GM21737 (cell line): ENCODE measurements around the gene SKIDA1.
"Not testable (repeated sequence)": the region's sequence is repeated elsewhere in the genome, so short reads cannot be mapped to it uniquely, and the experiment has no call there.

Experiments
- ATAC-seq: cut with Tn5 transposase; IDR thresholded peaks from one replicate; pipeline ENCODE4 v1.9.1; 2021; ENCODE audit warnings: mild to moderate bottlenecking, moderate library complexity; ENCODE audit not compliant: unreplicated experiment

Gene SKIDA1

DNA sequence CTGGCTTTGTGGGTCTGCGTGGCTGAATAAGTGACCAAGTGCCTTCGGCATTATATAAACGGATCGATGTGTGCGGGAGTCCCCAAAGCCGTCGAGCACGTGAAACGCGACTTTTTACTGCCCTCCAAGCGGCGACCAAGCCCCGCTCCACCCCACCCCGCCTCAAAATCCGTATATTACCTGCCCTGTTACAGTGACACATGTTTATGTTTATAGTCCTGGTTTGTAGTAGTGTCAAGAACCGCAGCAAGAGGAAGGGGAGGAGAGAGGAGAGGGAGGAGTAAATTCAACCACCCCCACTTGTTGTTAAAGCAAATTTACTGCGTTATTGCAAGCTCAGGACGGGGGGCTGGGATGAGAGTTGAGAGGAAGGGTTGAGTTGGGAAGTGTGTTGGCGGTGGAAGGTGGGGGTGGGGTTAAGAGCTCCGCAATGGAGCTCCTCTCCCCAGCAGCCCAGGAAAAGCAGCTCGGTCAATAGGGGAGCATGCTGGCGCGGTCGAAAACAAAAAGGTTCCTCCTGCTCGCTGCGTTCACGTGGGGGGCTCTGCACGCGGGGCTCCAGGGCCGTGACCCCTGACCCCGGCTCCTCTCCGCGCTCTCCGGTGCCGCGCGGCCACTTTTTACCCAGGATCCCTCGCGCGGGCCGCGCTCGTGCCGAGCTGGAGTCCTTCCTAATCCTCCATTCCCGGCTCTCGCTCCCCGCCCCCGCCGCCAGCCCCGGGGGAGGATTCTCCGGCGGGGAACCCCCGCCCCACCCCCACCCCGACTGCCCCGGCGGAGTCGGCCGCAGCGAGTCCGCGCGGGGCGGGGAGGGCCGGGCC, at the start of gene SKIDA1:
Gene SKIDA1 (minus strand): TSS at position 316 of the 821 bp plus-strand sequence. CDS start 7,860 bp downstream, outside the sequence.
- peak; percentile 55 for ATAC-seq

DNA sequence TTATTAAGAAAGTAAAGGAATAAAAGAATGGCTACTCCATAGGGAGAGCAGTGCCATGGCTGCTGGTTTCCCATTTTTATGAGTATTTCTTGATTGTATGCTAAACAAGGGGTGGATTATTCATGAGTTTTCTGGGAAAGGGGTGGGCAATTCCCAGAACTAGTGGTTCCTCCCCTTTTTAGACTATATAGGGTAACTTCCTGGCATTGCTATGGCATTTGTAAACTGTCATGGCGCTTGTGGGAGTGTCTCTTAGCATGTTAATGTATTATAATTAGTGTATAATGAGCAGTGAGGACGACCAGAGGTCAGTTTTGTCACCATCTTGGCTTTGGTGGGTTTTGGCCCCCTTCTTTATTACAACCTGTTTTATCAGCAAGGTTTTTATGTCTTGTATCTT, 49.0 kb upstream of the SKIDA1 start:
- not testable (repeated sequence) for ATAC-seq

DNA sequence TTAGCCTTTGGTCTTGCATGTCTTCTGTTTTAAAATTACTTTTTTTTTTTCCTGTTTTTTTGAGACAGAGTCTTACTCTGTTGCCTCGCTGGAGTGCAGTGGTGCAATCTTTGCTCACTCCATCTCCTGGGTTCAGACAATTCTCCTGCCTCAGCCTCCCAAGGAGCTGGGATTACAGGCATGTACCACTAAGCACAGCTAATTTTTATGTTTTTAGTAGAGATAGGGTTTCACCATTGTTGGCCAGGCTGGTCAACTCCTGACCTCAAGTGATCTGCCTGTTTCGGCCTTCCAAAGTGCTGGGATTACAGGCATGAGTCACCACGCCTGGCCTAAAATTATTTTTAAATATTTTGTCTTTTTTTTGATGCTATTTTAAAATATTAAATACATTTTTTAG, 47.1 kb upstream of the SKIDA1 start:
- ATAC-seq: no peak

DNA sequence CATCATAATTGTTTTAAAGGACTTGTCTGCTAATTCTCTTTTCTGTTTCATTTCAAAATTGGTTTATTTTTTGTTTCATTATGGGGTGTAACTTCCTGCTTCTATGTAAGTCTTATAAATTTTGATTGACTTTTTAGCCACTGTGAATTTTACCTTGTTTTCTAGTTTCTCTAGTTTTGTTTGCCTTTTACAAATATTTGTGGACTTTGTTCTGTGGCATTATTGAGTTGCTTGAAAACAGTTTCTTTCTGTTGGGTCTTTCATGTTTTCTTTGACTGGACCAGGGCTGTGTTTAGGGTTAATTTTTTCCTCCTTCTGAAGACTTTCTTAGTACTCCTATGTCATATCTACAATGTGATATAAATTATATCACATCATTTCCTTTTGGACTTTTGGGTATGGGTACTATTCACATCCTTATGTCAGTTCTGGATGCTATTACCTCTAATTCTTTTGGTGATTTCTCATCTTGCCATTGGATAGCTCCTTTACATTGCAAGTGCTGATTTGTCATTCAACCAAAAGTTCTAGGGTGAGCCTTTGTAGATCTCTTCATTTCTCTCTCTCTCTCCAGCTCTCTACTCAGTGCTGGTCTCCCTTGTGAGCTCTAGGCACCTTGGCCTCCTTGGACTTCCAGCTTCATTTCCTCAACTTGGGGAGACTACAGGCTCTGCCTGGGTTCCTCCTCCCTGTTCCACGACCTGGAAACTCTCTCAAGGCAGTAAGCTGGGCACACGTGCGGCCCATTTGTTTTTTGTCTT, 45.5 kb upstream of the SKIDA1 start:
- ATAC-seq: no peak

DNA sequence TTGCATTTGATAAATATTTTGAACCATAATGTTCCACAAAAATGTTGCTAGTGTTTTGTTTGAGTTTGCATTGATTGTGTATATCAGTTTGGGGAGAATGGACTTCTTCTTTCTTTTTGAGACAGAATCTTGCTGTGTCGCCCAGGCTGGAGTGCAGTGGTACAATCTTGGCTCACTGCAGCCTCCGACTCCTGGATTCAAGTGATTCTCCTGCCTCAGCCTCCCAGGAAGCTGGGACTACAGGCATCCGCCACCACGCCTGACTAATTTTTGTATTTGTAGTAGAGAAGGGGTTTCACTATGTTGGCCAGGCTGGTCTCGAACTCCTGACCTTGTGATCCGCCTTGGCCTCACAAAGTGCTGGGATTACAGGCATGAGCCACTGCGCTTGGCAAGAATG, 33.5 kb upstream of the SKIDA1 start:
- not testable (repeated sequence) for ATAC-seq

DNA sequence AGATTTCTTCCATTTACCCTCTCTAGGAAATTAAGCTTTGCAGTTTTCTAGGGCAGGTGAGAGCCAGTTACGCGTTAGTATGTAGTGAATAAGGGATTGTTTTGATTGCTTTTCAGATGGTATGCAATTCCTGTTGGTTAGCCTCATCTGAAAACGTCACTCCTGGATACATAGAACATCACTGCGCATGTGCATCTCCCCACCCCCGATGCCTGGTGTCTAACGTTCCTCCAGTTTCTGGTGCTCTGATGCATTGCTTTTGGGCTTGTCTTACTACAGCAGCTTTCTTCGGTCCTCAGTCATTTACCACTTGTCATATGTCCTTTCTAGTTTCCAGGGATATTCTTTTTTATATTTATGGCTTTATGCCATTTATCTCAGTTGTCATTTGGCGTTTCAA, 31.0 kb upstream of the SKIDA1 start:
- ATAC-seq: no peak

DNA sequence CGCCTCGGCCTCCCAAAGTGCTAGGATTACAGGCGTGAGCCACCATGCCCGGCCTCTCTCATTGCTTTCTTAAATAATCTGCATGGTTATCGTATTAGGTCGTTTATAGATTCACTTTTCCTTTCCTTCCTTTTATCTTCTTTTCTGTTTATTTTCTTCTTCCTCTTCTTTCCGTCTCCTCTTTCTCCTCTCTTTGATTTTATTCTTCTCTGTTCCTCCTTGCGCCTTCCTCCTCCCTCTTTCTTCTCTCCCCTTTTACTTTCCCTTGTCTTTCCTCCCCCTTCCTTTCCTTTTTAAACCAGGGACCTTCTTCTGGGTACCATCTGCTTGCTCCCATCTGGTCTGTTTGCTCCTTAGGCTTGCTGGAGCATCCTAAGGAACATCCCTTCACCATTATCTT, 27.2 kb upstream of the SKIDA1 start:
- no peak for ATAC-seq

DNA sequence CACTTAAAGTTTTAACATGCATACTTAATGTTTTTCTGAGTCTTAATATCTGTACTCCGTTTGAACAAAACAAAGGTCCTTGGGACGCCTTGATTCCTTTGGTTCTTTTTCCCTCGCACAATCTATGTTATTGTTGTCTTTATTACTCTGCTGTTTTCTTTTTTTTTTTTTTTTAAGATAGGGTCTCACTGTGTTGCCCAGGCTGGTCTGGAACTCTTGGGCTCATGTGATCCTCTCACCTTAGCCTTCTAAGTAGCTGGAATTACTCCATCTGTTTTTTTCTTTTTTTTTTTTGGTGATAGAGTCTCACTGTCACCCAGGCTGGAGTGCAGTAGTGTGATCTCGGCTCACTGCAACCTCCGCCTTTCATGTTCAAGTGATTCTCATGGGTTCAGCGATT, 21.8 kb upstream of the SKIDA1 start:
- ATAC-seq: no peak

DNA sequence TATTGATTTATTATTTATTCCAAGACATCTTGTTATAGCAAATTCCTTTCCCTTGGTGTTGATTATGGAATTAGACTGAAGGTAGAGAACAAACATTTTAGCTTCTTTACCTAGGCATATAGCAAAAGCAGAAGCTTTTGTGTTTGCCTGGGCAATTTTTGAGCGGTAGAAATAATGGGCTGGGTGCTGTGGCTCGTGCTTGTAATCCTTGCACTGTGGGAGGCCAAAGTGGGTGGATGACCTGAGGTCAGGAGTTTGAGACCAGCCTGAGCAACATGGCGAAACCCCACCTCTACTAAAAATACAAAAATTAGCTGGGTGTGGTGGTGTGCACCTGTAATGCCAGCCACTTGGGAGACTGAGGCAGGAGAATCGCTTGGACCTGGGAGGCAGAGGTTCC, 15.2 kb upstream of the SKIDA1 start:
- ATAC-seq: not testable (repeated sequence)

DNA sequence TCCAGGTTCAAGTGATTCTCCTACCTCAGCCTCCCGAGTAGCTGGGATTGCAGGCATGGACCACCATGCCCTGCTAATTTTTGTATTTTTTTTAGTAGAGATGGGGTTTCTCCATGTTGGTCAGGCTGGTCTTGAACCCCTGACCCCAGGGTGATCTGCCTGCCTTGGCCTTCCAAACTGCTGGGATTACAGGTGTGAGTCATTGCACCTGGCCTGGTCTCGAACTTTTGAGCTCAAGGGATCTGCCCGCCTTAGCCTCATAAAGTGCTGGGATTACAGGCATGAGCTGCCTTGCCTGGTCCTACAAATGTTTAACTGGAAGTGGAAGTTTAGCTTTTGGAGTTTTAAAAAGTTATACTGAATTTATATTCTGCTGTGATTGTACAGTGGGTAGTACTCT, 11.4 kb upstream of the SKIDA1 start:
- ATAC-seq: no peak

DNA sequence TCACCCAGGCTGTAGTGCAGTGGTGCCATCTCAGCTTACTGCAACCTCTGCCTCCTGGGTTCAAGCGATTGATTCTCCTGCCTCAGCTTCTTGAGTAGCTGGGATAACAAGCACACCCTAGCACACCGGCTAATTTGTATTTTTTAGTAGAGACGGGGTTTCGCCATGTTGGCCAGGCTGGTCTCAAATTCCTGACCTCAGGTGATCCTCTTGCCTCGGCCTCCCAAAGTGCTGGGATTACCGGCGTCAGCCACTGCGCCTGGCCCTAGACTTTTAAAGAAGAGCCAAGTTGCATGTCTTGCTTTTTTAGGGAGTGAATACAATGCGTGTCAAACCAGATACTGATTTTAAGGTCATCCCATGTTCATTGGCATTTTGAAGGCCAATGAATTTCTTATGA, 10.5 kb upstream of the SKIDA1 start:
- ATAC-seq: not testable (repeated sequence)

DNA sequence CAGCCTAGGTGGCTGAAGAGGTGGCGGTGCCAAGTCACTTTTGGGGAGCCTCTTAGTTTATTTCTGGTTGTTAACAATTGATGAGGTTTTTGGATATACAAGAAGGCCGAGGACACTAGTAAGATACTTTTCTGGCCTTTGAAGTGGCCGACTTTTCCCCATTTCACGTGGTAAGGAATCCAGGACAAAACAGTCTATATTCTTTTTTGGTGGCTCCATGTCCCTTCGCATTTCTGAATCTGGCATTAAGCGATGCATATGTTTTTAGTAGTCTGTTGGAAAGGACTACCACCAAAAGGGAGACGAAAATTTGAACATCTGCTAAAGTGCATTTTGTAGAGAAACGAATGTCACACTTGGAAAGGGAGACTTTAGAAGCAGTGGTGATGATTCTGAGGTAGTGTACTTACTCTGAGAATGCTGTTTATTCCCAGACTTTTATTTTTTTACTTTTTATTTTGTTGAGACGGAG, 10.0 kb upstream of the SKIDA1 start:
- no peak for ATAC-seq

DNA sequence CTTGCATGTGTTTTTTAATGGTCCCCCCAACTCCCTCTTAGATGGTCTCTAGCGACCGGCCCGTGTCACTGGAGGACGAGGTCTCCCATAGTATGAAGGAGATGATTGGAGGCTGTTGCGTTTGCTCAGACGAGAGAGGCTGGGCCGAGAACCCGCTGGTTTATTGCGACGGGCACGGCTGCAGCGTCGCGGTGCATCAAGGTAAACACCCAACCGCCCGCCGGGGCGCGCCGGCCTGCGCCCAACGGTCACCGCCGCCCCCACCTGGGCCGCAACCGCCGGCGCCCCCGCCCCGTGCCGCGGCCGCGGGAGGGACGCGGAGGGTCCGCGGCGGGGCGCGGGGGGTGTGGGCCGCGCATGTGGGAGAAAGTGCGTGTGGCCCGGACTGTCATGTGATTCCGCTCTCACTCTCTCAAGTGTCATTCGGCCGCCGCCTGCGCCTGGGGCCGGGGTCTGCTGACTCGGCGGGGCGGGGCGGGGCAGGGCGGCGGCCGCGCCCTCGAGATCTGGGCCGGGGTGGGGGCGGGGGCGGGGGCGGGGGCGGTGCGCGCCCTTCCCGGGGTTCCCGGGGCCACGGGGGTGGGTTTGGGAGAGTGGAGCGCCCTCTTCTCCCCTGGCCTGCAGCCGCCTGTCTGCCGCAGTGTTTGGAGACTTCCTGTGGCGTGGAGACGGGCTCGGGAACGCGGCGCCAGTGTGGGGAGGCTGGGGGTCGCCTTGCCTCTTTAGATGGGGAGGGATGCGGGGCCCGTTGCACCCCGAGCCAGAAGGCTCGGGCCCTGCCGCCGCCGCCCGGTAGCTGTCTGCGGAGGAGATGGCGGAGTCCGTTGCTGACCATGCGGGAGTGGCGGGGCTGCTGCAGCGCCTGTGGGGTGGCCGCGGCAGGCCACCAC, 9.4 kb upstream of the SKIDA1 start:
- peak; percentile 15 for ATAC-seq

DNA sequence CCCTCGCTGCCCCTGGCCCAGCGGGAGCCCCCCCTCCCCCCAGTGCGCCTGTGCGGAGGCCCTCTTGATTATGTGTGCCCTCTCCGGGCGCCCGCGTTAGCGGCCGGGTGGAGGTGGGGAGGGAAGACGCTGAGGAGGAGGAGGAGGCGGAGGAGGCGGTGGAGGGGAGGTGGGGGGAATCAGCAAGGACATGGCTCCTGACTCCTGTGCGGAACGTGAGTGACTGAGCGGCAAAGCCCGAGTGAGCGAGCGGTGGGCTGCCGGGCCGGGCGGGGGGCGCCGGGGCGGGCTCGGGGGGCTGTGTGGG, 8.8 kb upstream of the SKIDA1 start:
- ATAC-seq: no peak

DNA sequence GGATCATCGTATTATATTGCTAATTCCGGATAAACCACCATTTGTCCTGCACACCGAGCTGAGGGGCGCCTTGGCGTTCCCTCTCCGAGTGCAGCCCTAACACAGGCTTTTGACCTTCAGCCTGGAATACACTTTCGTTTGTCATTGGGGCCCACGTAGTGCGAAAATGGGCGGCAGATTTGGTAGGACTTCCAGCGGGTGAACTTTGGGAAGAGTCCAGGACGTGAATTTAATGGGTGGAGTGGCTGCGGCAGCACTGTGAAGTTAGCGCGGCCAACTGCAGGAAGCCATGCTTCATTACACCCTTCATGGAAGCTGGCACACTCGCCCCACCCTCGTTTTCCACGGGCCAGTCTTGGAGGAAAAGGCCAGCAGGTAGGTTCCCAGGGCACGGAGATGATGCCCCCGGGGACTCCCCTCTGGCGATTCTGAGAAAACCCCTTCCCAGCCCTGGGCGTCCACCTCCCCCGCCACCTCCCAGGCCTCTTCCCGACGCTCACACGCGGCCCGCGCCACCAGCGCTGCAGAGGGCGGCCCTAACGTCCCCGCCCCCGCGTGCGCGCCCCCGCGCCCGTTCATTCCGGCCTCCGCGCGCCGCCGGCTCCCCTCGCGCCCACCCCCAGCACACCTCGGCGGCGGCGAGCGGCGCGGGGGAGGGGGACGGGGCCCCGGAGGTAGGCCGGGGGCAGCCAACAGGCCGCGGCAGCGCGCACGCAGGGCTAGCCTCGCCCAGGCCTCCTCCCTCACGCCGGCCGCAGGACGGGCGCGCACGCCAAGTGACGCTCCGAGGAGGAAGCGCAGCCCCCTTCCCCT, 8.2 kb upstream of the SKIDA1 start, which contains the start of gene MLLT10:
Gene MLLT10 (plus strand): TSS at position 766 of the 813 bp plus-strand sequence. CDS start 413 bp downstream, outside the sequence.
- peak; percentile 92 for ATAC-seq

DNA sequence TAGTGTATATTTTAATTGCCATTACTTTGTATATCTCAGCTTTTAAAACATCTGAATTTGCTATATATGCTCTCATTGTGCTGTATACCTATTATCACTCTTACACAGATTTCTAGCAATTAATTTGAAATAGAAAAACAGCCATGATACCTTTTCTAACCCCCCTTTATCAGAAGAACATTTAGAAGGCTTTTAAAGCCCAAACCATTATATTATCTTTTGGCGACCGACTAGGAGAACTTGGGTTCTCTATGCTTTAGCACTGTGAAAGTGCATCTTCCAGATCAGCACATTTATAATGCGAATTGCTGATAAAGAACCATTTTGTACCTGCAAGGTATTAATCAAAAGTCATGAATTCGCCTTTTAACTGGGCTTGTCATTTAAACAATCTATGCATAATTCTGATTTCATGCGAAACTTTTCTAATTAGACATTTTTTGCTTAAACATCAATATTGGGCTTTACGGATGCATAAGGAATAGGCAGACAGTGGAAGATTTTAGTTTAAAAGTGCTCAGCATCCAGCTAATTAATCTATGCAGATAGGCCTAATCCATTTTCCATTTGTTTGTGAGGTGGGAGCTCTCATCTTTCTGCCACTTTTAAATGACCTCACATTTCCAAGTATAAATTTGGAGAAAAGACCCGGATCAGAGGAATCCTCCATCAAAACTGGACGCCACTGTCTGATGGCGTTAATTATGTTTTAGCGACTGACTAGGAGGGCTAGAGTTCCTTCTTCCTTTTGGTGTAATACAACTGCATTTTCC, 7.4 kb upstream of the SKIDA1 start:
- ATAC-seq: no peak

DNA sequence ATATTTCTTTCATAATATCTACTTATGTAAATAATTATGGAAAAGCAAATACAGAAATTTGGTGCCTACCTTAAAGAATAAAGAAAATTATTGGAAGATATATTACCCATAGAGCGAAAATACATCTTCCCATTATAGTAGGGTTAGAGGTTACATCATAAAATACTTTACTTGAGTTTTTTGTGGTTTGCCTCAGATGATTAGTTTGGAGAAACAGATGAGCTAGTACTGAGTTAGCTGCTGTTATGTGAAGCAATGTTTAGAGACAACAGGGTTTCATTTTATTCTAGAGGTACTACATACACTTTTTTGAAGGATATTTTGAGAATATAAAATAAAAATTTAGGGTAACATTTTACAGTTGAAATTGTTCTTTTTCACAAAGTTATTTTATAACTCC, 5.7 kb upstream of the SKIDA1 start:
- ATAC-seq: no peak

DNA sequence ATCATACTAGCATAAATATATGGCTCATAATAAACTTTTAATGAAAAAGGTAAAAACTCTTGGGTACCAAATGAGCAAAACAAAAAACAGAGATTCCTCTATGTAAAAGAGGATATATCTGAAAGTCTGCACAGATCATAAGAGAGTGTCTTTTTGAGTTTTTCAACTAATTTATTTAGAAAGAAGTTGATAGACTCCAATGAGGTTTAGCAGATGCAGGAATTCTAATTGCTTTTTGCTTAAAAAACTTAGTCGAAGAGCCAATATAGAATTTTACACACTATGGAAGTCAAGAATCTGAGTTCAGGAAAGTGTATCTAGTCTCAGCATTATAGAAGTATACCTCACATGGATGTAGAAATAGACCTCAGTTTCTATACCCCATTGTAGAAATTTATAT, 5.2 kb upstream of the SKIDA1 start:
- no peak for ATAC-seq

DNA sequence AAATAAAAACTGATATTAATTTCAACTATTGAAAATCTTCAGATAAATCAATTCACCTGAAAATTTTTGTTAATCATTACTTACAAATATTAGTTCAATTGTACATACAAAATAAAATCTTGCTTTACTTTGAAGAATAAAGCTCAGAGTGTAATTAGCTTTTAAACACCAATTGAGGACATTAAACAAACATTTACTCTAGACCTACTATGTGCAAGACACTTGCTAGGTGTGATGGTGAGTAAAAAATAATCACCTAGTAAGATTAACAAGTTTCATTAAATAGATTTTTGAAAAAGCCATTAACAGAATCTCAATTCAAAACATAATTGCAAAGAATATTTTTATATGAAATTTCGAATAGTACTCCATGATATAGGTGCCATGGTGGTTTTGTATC, 4.7 kb upstream of the SKIDA1 start:
- no peak for ATAC-seq
